ENCODE results near the gene GPR141.

DNA sequence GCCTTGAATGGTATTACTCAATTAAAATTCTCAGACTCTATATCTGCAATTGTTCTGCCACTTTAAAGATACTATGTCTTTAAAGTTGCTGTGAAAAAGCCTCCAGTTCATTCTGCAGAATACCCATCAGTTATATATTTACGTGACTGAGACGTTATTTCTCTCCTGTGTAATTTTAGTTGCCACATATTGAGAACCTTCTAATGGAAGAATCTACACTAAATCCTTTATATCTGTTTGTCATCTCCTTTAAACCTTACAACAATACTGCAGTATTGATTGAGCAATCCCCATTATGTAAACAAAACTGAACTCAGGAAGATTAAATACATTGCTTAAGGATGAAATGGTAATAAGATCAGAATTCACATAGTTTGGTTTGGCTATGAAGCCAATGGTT lies 30.0 kb downstream of the GPR141 start:
- TF ChIP-seq, protein P1, sequence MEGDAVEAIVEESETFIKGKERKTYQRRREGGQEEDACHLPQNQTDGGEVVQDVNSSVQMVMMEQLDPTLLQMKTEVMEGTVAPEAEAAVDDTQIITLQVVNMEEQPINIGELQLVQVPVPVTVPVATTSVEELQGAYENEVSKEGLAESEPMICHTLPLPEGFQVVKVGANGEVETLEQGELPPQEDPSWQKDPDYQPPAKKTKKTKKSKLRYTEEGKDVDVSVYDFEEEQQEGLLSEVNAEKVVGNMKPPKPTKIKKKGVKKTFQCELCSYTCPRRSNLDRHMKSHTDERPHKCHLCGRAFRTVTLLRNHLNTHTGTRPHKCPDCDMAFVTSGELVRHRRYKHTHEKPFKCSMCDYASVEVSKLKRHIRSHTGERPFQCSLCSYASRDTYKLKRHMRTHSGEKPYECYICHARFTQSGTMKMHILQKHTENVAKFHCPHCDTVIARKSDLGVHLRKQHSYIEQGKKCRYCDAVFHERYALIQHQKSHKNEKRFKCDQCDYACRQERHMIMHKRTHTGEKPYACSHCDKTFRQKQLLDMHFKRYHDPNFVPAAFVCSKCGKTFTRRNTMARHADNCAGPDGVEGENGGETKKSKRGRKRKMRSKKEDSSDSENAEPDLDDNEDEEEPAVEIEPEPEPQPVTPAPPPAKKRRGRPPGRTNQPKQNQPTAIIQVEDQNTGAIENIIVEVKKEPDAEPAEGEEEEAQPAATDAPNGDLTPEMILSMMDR (IDR thresholded peaks at IDR 0.05) = no peak
- no peak for TF ChIP-seq POLR2A (IDR thresholded peaks at IDR 0.05)
